Gastrocnemius medialis (tissue), 4 donors: ENCODE results near the gene FCHSD2.
"Not testable (repeated sequence)": the region's sequence is repeated elsewhere in the genome, so short reads cannot be mapped to it uniquely, and the experiment has no call there.

Source experiments
- CTCF ChIP-seq, 5 experiments: fragments of 450-650 bp in 3 of 5; fragments of 200-600 bp in 2 of 5; sonication (generic) in 2 of 5; IDR thresholded peaks in 4 of 5; conservative IDR thresholded peaks in 1 of 5; 1 replicate in 4 of 5; 2 replicates in 1 of 5; pipeline ENCODE4 v1.5.1; 2016 to 2019; ENCODE audit warnings: antibody characterized with exemption in 5 of 5, mild to moderate bottlenecking in 3 of 5, moderate library complexity in 3 of 5
- POLR2A ChIP-seq, 2 donors: fragments of 450-650 bp; IDR thresholded peaks; one replicate each; pipeline ENCODE4 v1.6.1; 2017; ENCODE audit warnings: antibody characterized with exemption in 2 of 2, mild to moderate bottlenecking in 2 of 2, moderate library complexity in 2 of 2

GRCh38 chr11:72827656-72828055 is 314.5 kb downstream of the FCHSD2 start:
- not testable (repeated sequence) for TF ChIP-seq CTCF (IDR thresholded peaks at IDR 0.05 in 4 of 5, conservative IDR thresholded peaks at IDR 0.05 in 1 of 5); POLR2A (IDR thresholded peaks at IDR 0.05)
